OCI-LY3 (cell line): Measurements from ENCODE around the gene G6PC2.

ENCODE experiments used
- CTCF ChIP-seq: fragments of 200-600, 300-600 bp; sonication (generic); IDR thresholded peaks from 2 replicates; pipeline ENCODE4 v1.5.1; 2014; ENCODE audit warnings: antibody characterized with exemption, low read length, low read depth
- EZH2phosphoT487 ChIP-seq: fragments of 200-600 bp; shearing (Covaris generic); IDR thresholded peaks from 2 replicates; pipeline ENCODE4 v1.6.1; 2018; ENCODE audit warnings: antibody characterized with exemption, mixed run types, low read depth

GRCh38 chr2:168904358-168904757 is 3.3 kb downstream of the G6PC2 start:
- TF ChIP-seq CTCF (no peak), EZH2phosphoT487 (no peak)
